Mammary epithelial cell (primary cell): ENCODE measurements around the gene TBC1D22A.

Experiments
- EZH2 ChIP-seq: IDR thresholded peaks from 2 replicates; pipeline ENCODE4 v1.6.1; 2012; ENCODE audit warnings: low read length, inconsistent platforms, borderline replicate concordance
- TF ChIP-seq, protein P1 (sequence below), 2 donors: IDR thresholded peaks in 1 of 2; conservative IDR thresholded peaks in 1 of 2; 2 replicates each; pipeline ENCODE4 v1.5.1; 2011 to 2012; ENCODE audit warnings: inconsistent platforms in 2 of 2, low read length in 2 of 2, mild to moderate bottlenecking in 2 of 2, control low read depth in 1 of 2, low read depth in 1 of 2; ENCODE audit not compliant: insufficient read depth in 1 of 2; ENCODE audit errors: extremely low read depth in 1 of 2

DNA sequence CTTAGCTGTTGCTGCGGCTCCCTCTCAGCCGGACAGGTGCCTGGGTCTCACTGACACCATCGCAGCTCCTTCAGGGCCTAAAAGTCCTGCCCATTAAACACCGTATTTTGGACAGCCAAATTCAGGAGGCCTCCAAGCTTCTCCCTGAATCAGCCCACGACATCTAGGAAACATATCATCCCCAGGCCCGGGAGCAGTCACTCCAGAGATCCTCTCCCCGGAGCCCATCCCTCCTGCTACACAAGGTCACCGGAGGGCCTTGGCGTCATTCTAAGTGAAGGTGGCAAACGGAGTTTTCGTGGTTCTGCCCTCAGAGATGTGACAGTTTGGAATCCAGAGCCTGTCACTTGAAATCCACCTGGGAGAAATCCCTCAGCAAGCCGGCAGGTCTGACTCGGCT lies 232.5 kb downstream of the TBC1D22A start:
- no peak for TF ChIP-seq EZH2
- TF ChIP-seq, protein P1, sequence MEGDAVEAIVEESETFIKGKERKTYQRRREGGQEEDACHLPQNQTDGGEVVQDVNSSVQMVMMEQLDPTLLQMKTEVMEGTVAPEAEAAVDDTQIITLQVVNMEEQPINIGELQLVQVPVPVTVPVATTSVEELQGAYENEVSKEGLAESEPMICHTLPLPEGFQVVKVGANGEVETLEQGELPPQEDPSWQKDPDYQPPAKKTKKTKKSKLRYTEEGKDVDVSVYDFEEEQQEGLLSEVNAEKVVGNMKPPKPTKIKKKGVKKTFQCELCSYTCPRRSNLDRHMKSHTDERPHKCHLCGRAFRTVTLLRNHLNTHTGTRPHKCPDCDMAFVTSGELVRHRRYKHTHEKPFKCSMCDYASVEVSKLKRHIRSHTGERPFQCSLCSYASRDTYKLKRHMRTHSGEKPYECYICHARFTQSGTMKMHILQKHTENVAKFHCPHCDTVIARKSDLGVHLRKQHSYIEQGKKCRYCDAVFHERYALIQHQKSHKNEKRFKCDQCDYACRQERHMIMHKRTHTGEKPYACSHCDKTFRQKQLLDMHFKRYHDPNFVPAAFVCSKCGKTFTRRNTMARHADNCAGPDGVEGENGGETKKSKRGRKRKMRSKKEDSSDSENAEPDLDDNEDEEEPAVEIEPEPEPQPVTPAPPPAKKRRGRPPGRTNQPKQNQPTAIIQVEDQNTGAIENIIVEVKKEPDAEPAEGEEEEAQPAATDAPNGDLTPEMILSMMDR (conservative IDR thresholded peaks at IDR 0.05 in 1 of 2, IDR thresholded peaks at IDR 0.05 in 1 of 2; ENCODE audit: extremely low read depth in 1 of 2, insufficient read depth in 1 of 2, low read depth in 1 of 2, low read length in 2 of 2) = no peak
